Effector memory CD4-positive, alpha-beta T cell (primary cell): ENCODE results near the gene SLC35F3.

Experiments used
- DNase-seq, 3 donors: peaks; one replicate each; pipeline ENCODE4 v3.0.0-alpha.2; 2020
- H3K27ac ChIP-seq: 2 replicates; pipeline ENCODE4 v1.7.0; 2013; ENCODE audit warnings: mild to moderate bottlenecking, low read length, moderate library complexity; ENCODE audit not compliant: insufficient read depth, poor library complexity, severe bottlenecking
- H3K27me3 ChIP-seq: replicated peaks from 2 replicates; pipeline ENCODE4 v1.7.0; 2013; ENCODE audit warnings: mild to moderate bottlenecking, low read length; ENCODE audit not compliant: insufficient read depth, control insufficient read depth, poor library complexity, severe bottlenecking
- H3K36me3 ChIP-seq: 2 replicates; pipeline ENCODE4 v1.7.0; 2013; ENCODE audit warnings: mild to moderate bottlenecking, low read length, moderate library complexity; ENCODE audit not compliant: control insufficient read depth, insufficient read depth
- H3K4me1 ChIP-seq: 2 replicates; pipeline ENCODE4 v1.7.0; 2013; ENCODE audit warnings: low read length, mild to moderate bottlenecking; ENCODE audit not compliant: control insufficient read depth, insufficient read depth, poor library complexity, severe bottlenecking
- H3K4me3 ChIP-seq: 2 replicates; pipeline ENCODE4 v1.7.0; 2013; ENCODE audit warnings: low read length, low read depth, mild to moderate bottlenecking; ENCODE audit not compliant: insufficient read depth, poor library complexity, severe bottlenecking
- H3K9me3 ChIP-seq: 2 replicates; pipeline ENCODE4 v1.7.0; 2013; ENCODE audit warnings: mild to moderate bottlenecking, low read length, moderate library complexity; ENCODE audit not compliant: control insufficient read depth

SLC35F3 gene

GRCh38 chr1:234219711-234220110 is 315.2 kb downstream of the SLC35F3 start:
- no peak overlapping the region for H3K27ac ChIP-seq
- peaks cover 10% of the 10 kb centered on the region for H3K27me3 ChIP-seq
- no peaks in the 10 kb centered on the region for H3K36me3 ChIP-seq
- DNase-seq = no peak
- H3K4me3 ChIP-seq = no peak overlapping the region
- H3K9me3 ChIP-seq = no peaks in the 10 kb centered on the region
- peaks cover 4% of the 10 kb centered on the region for H3K4me1 ChIP-seq

GRCh38 chr1:234221601-234222000 is 317.1 kb downstream of the SLC35F3 start:
- H3K9me3 ChIP-seq = no peaks in the 10 kb centered on the region
- no peaks in the 10 kb centered on the region for H3K36me3 ChIP-seq
- no peaks in the 10 kb centered on the region for H3K4me1 ChIP-seq
- no peaks in the 10 kb centered on the region for H3K27me3 ChIP-seq
- DNase-seq = no peak
- no peak overlapping the region for H3K4me3 ChIP-seq
- H3K27ac ChIP-seq = no peak overlapping the region

GRCh38 chr1:234222561-234223280 is 318.2 kb downstream of the SLC35F3 start:
- Histone ChIP-seq H3K9me3 (no peaks in the 10 kb centered on the region), H3K36me3 (no peaks in the 10 kb centered on the region), H3K27ac (no peak overlapping the region), H3K27me3 (no peaks in the 10 kb centered on the region), H3K4me3 (no peak overlapping the region), H3K4me1 (no peaks in the 10 kb centered on the region)
- no peak for DNase-seq

GRCh38 chr1:234226113-234226818 is 321.8 kb downstream of the SLC35F3 start:
- H3K4me1 ChIP-seq = no peaks in the 10 kb centered on the region
- no peaks in the 10 kb centered on the region for H3K9me3 ChIP-seq
- no peak for DNase-seq
- H3K4me3 ChIP-seq = no peak overlapping the region
- H3K27me3 ChIP-seq = no peaks in the 10 kb centered on the region
- no peak overlapping the region for H3K27ac ChIP-seq
- H3K36me3 ChIP-seq = no peaks in the 10 kb centered on the region

GRCh38 chr1:234226819-234227165 is 322.3 kb downstream of the SLC35F3 start:
- Histone ChIP-seq H3K36me3 (no peaks in the 10 kb centered on the region), H3K9me3 (no peaks in the 10 kb centered on the region), H3K27me3 (no peaks in the 10 kb centered on the region), H3K4me1 (no peaks in the 10 kb centered on the region), H3K4me3 (no peak overlapping the region), H3K27ac (no peak overlapping the region)
- DNase-seq = no peak

GRCh38 chr1:234229581-234230387 is 325.3 kb downstream of the SLC35F3 start:
- no peaks in the 10 kb centered on the region for H3K9me3 ChIP-seq
- no peak for DNase-seq
- no peaks in the 10 kb centered on the region for H3K36me3 ChIP-seq
- no peaks in the 10 kb centered on the region for H3K27me3 ChIP-seq
- no peak overlapping the region for H3K4me3 ChIP-seq
- H3K4me1 ChIP-seq = no peaks in the 10 kb centered on the region
- no peak overlapping the region for H3K27ac ChIP-seq

- H3K27ac ChIP-seq = no peak overlapping the region
- no peaks in the 10 kb centered on the region for H3K4me1 ChIP-seq
- DNase-seq = no peak
- no peaks in the 10 kb centered on the region for H3K36me3 ChIP-seq
- H3K9me3 ChIP-seq = no peaks in the 10 kb centered on the region
- H3K27me3 ChIP-seq = no peaks in the 10 kb centered on the region
- H3K4me3 ChIP-seq = no peak overlapping the region
These were observed 326.0 kb downstream of the SLC35F3 start for GRCh38 chr1:234230414-234230862.

GRCh38 chr1:234231061-234231892 is 326.8 kb downstream of the SLC35F3 start:
- Histone ChIP-seq H3K4me3 (no peak overlapping the region), H3K9me3 (no peaks in the 10 kb centered on the region), H3K36me3 (no peaks in the 10 kb centered on the region), H3K27ac (no peak overlapping the region), H3K4me1 (no peaks in the 10 kb centered on the region), H3K27me3 (no peaks in the 10 kb centered on the region)
- DNase-seq = no peak

- no peak overlapping the region for H3K27ac ChIP-seq
- no peaks in the 10 kb centered on the region for H3K36me3 ChIP-seq
- DNase-seq = no peak
- H3K27me3 ChIP-seq = no peaks in the 10 kb centered on the region
- no peaks in the 10 kb centered on the region for H3K4me1 ChIP-seq
- no peak overlapping the region for H3K4me3 ChIP-seq
- no peaks in the 10 kb centered on the region for H3K9me3 ChIP-seq
These were observed 327.4 kb downstream of the SLC35F3 start for GRCh38 chr1:234231893-234232276.
